SK-N-SH (cell line): ENCODE measurements around the gene FLNA. TPM values are rescaled to one million over a fixed set of nuclear protein-coding genes. Genes with fewer than 3 reads are reported as not detected.

ENCODE experiments used
- CTCF ChIA-PET: fragments of 300-600, 350-600 bp; formaldehyde crosslinking; extraction: SDS; loops from one replicate; lab custom pipeline; 2021; lab: Yijun Ruan, JAX
- POLR2A ChIA-PET: fragments of 350-600 bp; sonication (Branson Sonifier 250); formaldehyde crosslinking; extraction: SDS; loops from one replicate; lab custom pipeline; 2020; ENCODE audit warnings: antibody characterized with exemption, inconsistent platforms; lab: Yijun Ruan, JAX
- DNase-seq: peaks from one replicate; pipeline ENCODE4 v3.0.0; 2012
- H2AFZ ChIP-seq: fragments of 200-600 bp; sonication (generic); 2 replicates; pipeline ENCODE4 v1.8.1; 2016; ENCODE audit warnings: antibody characterized with exemption, mild to moderate bottlenecking, low read depth
- H3F3A ChIP-seq: fragments of 200-600 bp; sonication (generic); replicated peaks from 2 replicates; pipeline ENCODE3; 2016; ENCODE audit warnings: antibody characterized with exemption, mild to moderate bottlenecking; ENCODE audit not compliant: insufficient read depth
- H3K27ac ChIP-seq, 2 experiments: fragments of 200-500 bp in 1 of 2; fragments of 200-600 bp in 1 of 2; sonication (Bioruptor generic) in 1 of 2; sonication (generic), shearing (Covaris generic) in 1 of 2; 2 replicates each; pipeline versions ENCODE4 v1.5.1 to v1.6.1; 2014 to 2016; ENCODE audit warnings: low read depth in 2 of 2, inconsistent platforms in 1 of 2, low read length in 1 of 2, mild to moderate bottlenecking in 1 of 2, mixed read lengths in 1 of 2
- H3K27me3 ChIP-seq: fragments of 200-600 bp; sonication (generic), shearing (Covaris generic); 2 replicates; pipeline ENCODE4 v1.6.1; 2016; ENCODE audit warnings: mixed run types; ENCODE audit not compliant: insufficient read depth
- H3K36me3 ChIP-seq, 2 experiments: fragments of 200-500 bp in 1 of 2; fragments of 200-600 bp in 1 of 2; sonication (Bioruptor generic) in 1 of 2; sonication (generic) in 1 of 2; replicated peaks in 1 of 2; 2 replicates each; pipeline versions ENCODE3 to v1.5.1; 2014 to 2016; ENCODE audit warnings: low read length in 1 of 2, mild to moderate bottlenecking in 1 of 2; ENCODE audit not compliant: insufficient read depth in 2 of 2, control insufficient read depth in 1 of 2
- H3K4me1 ChIP-seq, 2 experiments: fragments of 200-500 bp in 1 of 2; fragments of 200-600 bp in 1 of 2; sonication (Bioruptor generic) in 1 of 2; sonication (generic), shearing (Covaris generic) in 1 of 2; 2 replicates each; pipeline versions ENCODE4 v1.5.1 to v1.6.1; 2014 to 2016; ENCODE audit warnings: low read depth in 1 of 2, low read length in 1 of 2, mixed run types in 1 of 2; ENCODE audit not compliant: insufficient read depth in 2 of 2, control insufficient read depth in 1 of 2
- H3K4me2 ChIP-seq: fragments of 200-600 bp; sonication (generic), shearing (Covaris generic); 2 replicates; pipeline ENCODE4 v1.6.1; 2017; ENCODE audit warnings: mixed run types
- H3K4me3 ChIP-seq, 2 experiments: fragments of 200-500 bp in 1 of 2; fragments of 200-600 bp in 1 of 2; sonication (Bioruptor generic) in 1 of 2; sonication (generic), shearing (Covaris generic) in 1 of 2; 2 replicates each; pipeline versions ENCODE4 v1.5.1 to v1.8.1; 2014 to 2016; ENCODE audit warnings: low read depth in 2 of 2, inconsistent platforms in 1 of 2, low read length in 1 of 2, mild to moderate bottlenecking in 1 of 2, mixed read lengths in 1 of 2, moderate library complexity in 1 of 2
- H3K79me2 ChIP-seq: fragments of 200-600 bp; sonication (generic); 2 replicates; pipeline ENCODE4 v1.8.1; 2017; ENCODE audit warnings: mild to moderate bottlenecking; ENCODE audit not compliant: insufficient read depth
- H3K9ac ChIP-seq: fragments of 200-600 bp; sonication (generic); 2 replicates; pipeline ENCODE4 v1.6.1; 2017; ENCODE audit warnings: mixed run types
- H3K9me2 ChIP-seq: fragments of 200-600 bp; sonication (generic); 2 replicates; pipeline ENCODE4 v1.6.1; 2017; ENCODE audit warnings: mixed run types
- H3K9me3 ChIP-seq: fragments of 200-600 bp; sonication (generic); 2 replicates; pipeline ENCODE4 v1.6.1; 2017; ENCODE audit warnings: mixed run types, mild to moderate bottlenecking, moderate library complexity
- H4K20me1 ChIP-seq: fragments of 200-600 bp; sonication (generic); 2 replicates; pipeline ENCODE4 v1.6.1; 2017; ENCODE audit warnings: mild to moderate bottlenecking, mixed run types; ENCODE audit not compliant: insufficient read depth
- CTCF ChIP-seq: fragments of 200-600 bp; sonication (generic); IDR thresholded peaks from 2 replicates; pipeline ENCODE4 v1.6.1; 2017; ENCODE audit warnings: antibody characterized with exemption, mild to moderate bottlenecking, moderate library complexity
- ELF1 ChIP-seq: IDR thresholded peaks from 2 replicates; pipeline ENCODE4 v1.4.0; 2012
- EP300 ChIP-seq, 2 experiments: IDR thresholded peaks; 2 replicates each; pipeline versions ENCODE4 v1.4.0 to v1.6.1; 2012; ENCODE audit warnings: borderline replicate concordance in 1 of 2, low read depth in 1 of 2, low read length in 1 of 2
- EZH2phosphoT487 ChIP-seq: fragments of 200-600 bp; sonication (generic); IDR thresholded peaks from 2 replicates; pipeline ENCODE4 v1.6.1; 2017; ENCODE audit warnings: low read depth, mixed run types, mild to moderate bottlenecking, antibody characterized with exemption, moderate library complexity, borderline replicate concordance
- FOXJ3 ChIP-seq: sonication (generic); formaldehyde crosslinking; IDR thresholded peaks from 2 replicates; pipeline ENCODE4 v1.5.1; 2020; ENCODE audit warnings: mild to moderate bottlenecking, missing genetic modification reagents
- GABPA ChIP-seq: IDR thresholded peaks from 2 replicates; pipeline ENCODE4 v1.4.0; 2012; ENCODE audit warnings: low read depth, mild to moderate bottlenecking
- GATA2 ChIP-seq: sonication (generic); formaldehyde crosslinking; IDR thresholded peaks from 2 replicates; pipeline ENCODE4 v1.5.0; 2020; ENCODE audit warnings: mild to moderate bottlenecking, missing genetic modification reagents
- IRF3 ChIP-seq: fragments of 150-350 bp; IDR thresholded peaks from 2 replicates; pipeline ENCODE4 v1.6.1; 2016; ENCODE audit warnings: mild to moderate bottlenecking, low read depth, low read length
- MXI1 ChIP-seq: IDR thresholded peaks from 2 replicates; pipeline ENCODE4 v1.6.1; 2012; ENCODE audit warnings: mild to moderate bottlenecking, low read depth, low read length, improper control_type of control experiment
- PBX3 ChIP-seq: IDR thresholded peaks from 2 replicates; pipeline ENCODE4; 2012
- POLR2AphosphoS5 ChIP-seq: IDR thresholded peaks from 2 replicates; pipeline ENCODE4 v1.6.1; 2012; ENCODE audit warnings: low read depth, low read length
- REST ChIP-seq: IDR thresholded peaks from 2 replicates; pipeline ENCODE4 v1.6.1; 2012; ENCODE audit warnings: mild to moderate bottlenecking, low read depth, low read length, moderate library complexity
- WGBS: methylation state at CpG from one replicate; pipeline ENCODE4 v1.1.6; 2017; ENCODE audit warnings: low lambda C conversion rate; 5-methylcytosine and 5-hydroxymethylcytosine counted together
- polyA plus RNA-seq, 3 experiments: library from polyadenylated mRNA; depleted of rRNA; stranded (reverse); fragments of >200 nt; gene quantifications; 2 replicates each; pipeline ENCODE4 v1.2.3, GENCODE V29; 2012

FLNA gene
- polyA plus RNA-seq, 1 of the 3 experiments (the other 2 are of a cell fraction) = 550 TPM

- Histone ChIP-seq H3K4me2 (no peak overlapping the region), H3K36me3 (peaks cover 6 to 63% of the 10 kb centered on the region in 2 experiments)
- WGBS = no CpG with 5 or more reads among the region's 30 CpGs
Observed at GRCh38 chrX:154351183-154352011, 23.0 kb downstream of the FLNA start.

GRCh38 chrX:154350429-154351182, 23.8 kb downstream of the FLNA start:
- ChIA-PET POLR2A (no interaction called here), CTCF (no interaction called here)
- no peaks in the 10 kb centered on the region for H3K9me2 ChIP-seq
- no peak overlapping the region for H3K4me2 ChIP-seq
- H3K27me3 ChIP-seq = no peaks in the 10 kb centered on the region
- peaks cover 84% of the 10 kb centered on the region for H4K20me1 ChIP-seq
- TF ChIP-seq CTCF (no peak; the same call in 1 of the 2 replicates), GATA2 (CRISPR knock-in tag) (no peak), FOXJ3 (no peak), REST (no peak), MXI1 (no peak), EZH2phosphoT487 (no peak), ELF1 (no peak), EP300 (IDR thresholded peaks at IDR 0.05; ENCODE audit: borderline replicate concordance in 1 of 2, low read depth in 1 of 2, low read length in 1 of 2) (no peak), POLR2AphosphoS5 (no peak), IRF3 (no peak), PBX3 (no peak)
- H3K36me3 ChIP-seq = peaks cover 6 to 59% of the 10 kb centered on the region in 2 experiments
- no peaks in the 10 kb centered on the region for H3K9me3 ChIP-seq
- DNase-seq = no peak
- no peak overlapping the region for H3K4me3 ChIP-seq
- no peak overlapping the region for H3K27ac ChIP-seq
- no peaks in the 10 kb centered on the region for H3K79me2 ChIP-seq
- 85% methylated on average over 4 of the region's 19 CpGs for WGBS
- H3F3A ChIP-seq = peaks cover 56% of the 10 kb centered on the region
- H3K4me1 ChIP-seq = peaks cover 0 to 5% of the 10 kb centered on the region in 2 experiments; a peak in 1 of 4 replicates
- H2AFZ ChIP-seq = no peak overlapping the region
- no peak overlapping the region for H3K9ac ChIP-seq

More at GRCh38 chrX:154351183-154352011, 23.0 kb downstream of the FLNA start:
- CTCF ChIA-PET = no interaction called here
- DNase-seq = no peak
- H4K20me1 ChIP-seq = peaks cover 92% of the 10 kb centered on the region
- peaks cover 0 to 5% of the 10 kb centered on the region in 2 experiments; a peak in 1 of 4 replicates for H3K4me1 ChIP-seq
- no peak overlapping the region for H3K9ac ChIP-seq
- TF ChIP-seq GABPA = no peak
- H3K27ac ChIP-seq = no peak overlapping the region
- no peaks in the 10 kb centered on the region for H3K27me3 ChIP-seq
- no peak overlapping the region for H3K4me3 ChIP-seq
- H2AFZ ChIP-seq = no peak overlapping the region
- H3K9me3 ChIP-seq = no peaks in the 10 kb centered on the region
- POLR2A ChIA-PET = no interaction called here
- H3K9me2 ChIP-seq = no peaks in the 10 kb centered on the region
- peaks cover 3% of the 10 kb centered on the region for H3K79me2 ChIP-seq
- peaks cover 58% of the 10 kb centered on the region for H3F3A ChIP-seq
